PC-9 (cell line): ENCODE data around the gene CDC42BPG.

Experiments
- CTCF ChIP-seq: fragments of 200-600 bp; sonication (generic); conservative IDR thresholded peaks from 2 replicates; pipeline ENCODE4 v1.6.1; 2017; ENCODE audit warnings: mixed run types, antibody characterized with exemption, mild to moderate bottlenecking, moderate library complexity
- EZH2 ChIP-seq: fragments of 200-600 bp; sonication (generic); IDR thresholded peaks from 2 replicates; pipeline ENCODE4 v1.8.0; 2017; ENCODE audit warnings: antibody characterized with exemption, low read depth

GRCh38 chr11:64879244-64879900 lies 34.9 kb upstream of the CDC42BPG start:
- TF ChIP-seq CTCF (no peak), EZH2 (no peak)
